Keratinocyte (primary cell): ENCODE results near the gene PTPRN2. TPM values are rescaled to one million over a fixed set of nuclear protein-coding genes. Genes with fewer than 3 reads are reported as not detected.

Experiments
- DNase-seq: peaks from one replicate; pipeline ENCODE4 v3.0.0-alpha.2; 2011; ENCODE audit warnings: low read depth, missing footprints, low spot score
- FAIRE-seq: peaks from 2 replicates; lab custom pipeline; 2011; peaks lifted over from hg19 to GRCh38; lab: Jason Lieb, UNC
- H2AFZ ChIP-seq: 2 replicates; pipeline ENCODE4 v1.6.0; 2012; ENCODE audit warnings: low read length, control low read depth, inconsistent platforms; ENCODE audit not compliant: control insufficient read depth
- H3K27ac ChIP-seq: 2 replicates; pipeline ENCODE4 v1.5.1; 2011; ENCODE audit warnings: low read length; ENCODE audit not compliant: control insufficient read depth, insufficient read depth
- H3K27me3 ChIP-seq: 3 replicates; pipeline ENCODE4 v1.6.0; 2011; ENCODE audit warnings: low read length; ENCODE audit not compliant: control insufficient read depth, insufficient read depth; ENCODE audit errors: extremely low read depth
- H3K36me3 ChIP-seq, 2 experiments: 2 replicates in 1 of 2; 3 replicates in 1 of 2; pipeline ENCODE4 v1.5.1; 2011; ENCODE audit warnings: low read length in 2 of 2, mild to moderate bottlenecking in 1 of 2; ENCODE audit not compliant: control insufficient read depth in 2 of 2, insufficient read depth in 2 of 2; ENCODE audit errors: extremely low read depth in 1 of 2
- H3K4me1 ChIP-seq: 3 replicates; pipeline ENCODE4 v1.5.1; 2011; ENCODE audit warnings: low read length; ENCODE audit not compliant: control insufficient read depth, insufficient read depth; ENCODE audit errors: extremely low read depth
- H3K4me2 ChIP-seq: 3 replicates; pipeline ENCODE4 v1.6.0; 2011; ENCODE audit warnings: low read depth, low read length; ENCODE audit not compliant: control insufficient read depth, insufficient read depth; ENCODE audit errors: extremely low read depth
- H3K4me3 ChIP-seq, 3 experiments: fragments of 200-600 bp in 1 of 3; sonication (generic) in 1 of 3; 2 replicates in 2 of 3; 3 replicates in 1 of 3; pipeline ENCODE4 v1.5.1; 2011 to 2016; ENCODE audit warnings: low read length in 3 of 3, mild to moderate bottlenecking in 3 of 3, control low read depth in 2 of 3, inconsistent platforms in 1 of 3, low read depth in 1 of 3, mixed read lengths in 1 of 3, mixed run types in 1 of 3, moderate library complexity in 1 of 3; ENCODE audit not compliant: control insufficient read depth in 2 of 3, insufficient read depth in 2 of 3; ENCODE audit errors: extremely low read depth in 1 of 3
- H3K79me2 ChIP-seq: 2 replicates; pipeline ENCODE4 v1.6.0; 2012; ENCODE audit warnings: low read length; ENCODE audit not compliant: control insufficient read depth, insufficient read depth
- H3K9ac ChIP-seq: 3 replicates; pipeline ENCODE4 v1.6.0; 2011; ENCODE audit warnings: low read length; ENCODE audit not compliant: control insufficient read depth, insufficient read depth; ENCODE audit errors: extremely low read depth
- H3K9me1 ChIP-seq: 3 replicates; pipeline ENCODE4 v1.6.0; 2011; ENCODE audit warnings: low read length; ENCODE audit not compliant: control insufficient read depth, insufficient read depth; ENCODE audit errors: extremely low read depth
- H3K9me3 ChIP-seq: 2 replicates; pipeline ENCODE4 v1.5.1; 2012; ENCODE audit warnings: low read depth, low read length; ENCODE audit not compliant: control insufficient read depth
- H4K20me1 ChIP-seq: 3 replicates; pipeline ENCODE4 v1.6.0; 2011; ENCODE audit warnings: low read length; ENCODE audit not compliant: control insufficient read depth, insufficient read depth; ENCODE audit errors: extremely low read depth
- CTCF ChIP-seq, 3 experiments: IDR thresholded peaks in 1 of 3; conservative IDR thresholded peaks in 1 of 3; optimal IDR thresholded peaks in 1 of 3; 2 replicates in 2 of 3; 3 replicates in 1 of 3; pipeline versions ENCODE3 to v1.5.1; 2011; ENCODE audit warnings: low read length in 3 of 3, mild to moderate bottlenecking in 3 of 3, moderate library complexity in 2 of 3, control low read depth in 1 of 3, inconsistent platforms in 1 of 3; ENCODE audit not compliant: insufficient read depth in 2 of 3; ENCODE audit errors: extremely low read depth in 1 of 3
- EZH2 ChIP-seq: IDR thresholded peaks from one replicate; pipeline ENCODE4 v1.6.1; 2012; ENCODE audit warnings: inconsistent platforms, mild to moderate bottlenecking, low read length, moderate library complexity
- dilution Hi-C: fragments of 300-500 bp; cut with MboI; formaldehyde crosslinking; loops from one replicate; pipeline ENCODE4 v1.7.0; 2020; ENCODE audit warnings: low sequenced_read_pairs; ENCODE audit not compliant: extremely low pct_ligation_motif_present
- polyA plus RNA-seq, 5 experiments: library from polyadenylated mRNA; depleted of rRNA in 3 of 5; stranded (reverse) in 3 of 5; stranded (forward) in 1 of 5; unstranded in 1 of 5; fragments of >200 nt; gene quantifications; 1 replicate in 1 of 5; 2 replicates in 3 of 5; 3 replicates in 1 of 5; pipeline versions ENCODE4 v1.2.1 to v1.2.3, GENCODE V29; 2011 to 2012; ENCODE audit warnings: missing spikeins in 2 of 5, low read depth in 1 of 5, low replicate concordance in 1 of 5

The PTPRN2 gene
- polyA plus RNA-seq, 1 donor (not counting 4 experiments of a cell fraction or from before 2014, with no cell fraction given), result not detected

GRCh38 chr7:157755741-157756140 is 831.9 kb downstream of the PTPRN2 start:
- FAIRE-seq (no peak), DNase-seq (no peak)
- dilution Hi-C loops, result no loop called here
- Histone ChIP-seq H3K27ac (no peak overlapping the region), H3K9me3 (peaks cover 18% of the 10 kb centered on the region), H3K9me1 (no peaks in the 10 kb centered on the region), H3K4me2 (no peak overlapping the region), H3K9ac (no peak overlapping the region), H2AFZ (no peak overlapping the region), H3K4me3 (no peak overlapping the region), H3K4me1 (no peaks in the 10 kb centered on the region), H3K27me3 (no peaks in the 10 kb centered on the region), H4K20me1 (no peaks in the 10 kb centered on the region), H3K36me3 (no peaks in the 10 kb centered on the region), H3K79me2 (no peaks in the 10 kb centered on the region)
- no peak for TF ChIP-seq EZH2
- TF ChIP-seq CTCF (optimal IDR thresholded peaks at IDR 0.05 in 1 of 3, IDR thresholded peaks at IDR 0.05 in 1 of 3, conservative IDR thresholded peaks at IDR 0.05 in 1 of 3; ENCODE audit: extremely low read depth in 1 of 3, insufficient read depth in 2 of 3, low read length in 3 of 3), result no peak

GRCh38 chr7:157754416-157754790 is 833.2 kb downstream of the PTPRN2 start:
- TF ChIP-seq CTCF (optimal IDR thresholded peaks at IDR 0.05 in 1 of 3, IDR thresholded peaks at IDR 0.05 in 1 of 3, conservative IDR thresholded peaks at IDR 0.05 in 1 of 3; ENCODE audit: extremely low read depth in 1 of 3, insufficient read depth in 2 of 3, low read length in 3 of 3) (no peak), EZH2 (no peak)
- FAIRE-seq (no peak), DNase-seq (no peak)
- H3K4me3 ChIP-seq, result no peak overlapping the region
- no peak overlapping the region for H3K27ac ChIP-seq
- peaks cover 16% of the 10 kb centered on the region for H3K9me3 ChIP-seq
- no peaks in the 10 kb centered on the region for H3K4me1 ChIP-seq
- no peaks in the 10 kb centered on the region for H3K79me2 ChIP-seq
- H3K36me3 ChIP-seq, result no peaks in the 10 kb centered on the region
- H3K4me2 ChIP-seq, result no peak overlapping the region
- H3K27me3 ChIP-seq, result no peaks in the 10 kb centered on the region
- no peaks in the 10 kb centered on the region for H3K9me1 ChIP-seq
- no peaks in the 10 kb centered on the region for H4K20me1 ChIP-seq
- H3K9ac ChIP-seq, result no peak overlapping the region
- H2AFZ ChIP-seq, result no peak overlapping the region
- dilution Hi-C loops, result no loop called here
